WERI-Rb-1 (cell line): ENCODE data around the gene PPP3CA.

Source experiments
- DNase-seq: peaks from one replicate; pipeline ENCODE4 v3.0.0-alpha.2; 2020
- H3K27ac ChIP-seq: fragments of 250-450 bp; sonication (Bioruptor Pico); 2 replicates; pipeline ENCODE4 v1.5.1; 2020; ENCODE audit warnings: mild to moderate bottlenecking, moderate library complexity
- H3K27me3 ChIP-seq: fragments of 250-450 bp; sonication (Bioruptor Pico); 2 replicates; pipeline ENCODE4 v1.5.1; 2021; ENCODE audit warnings: mild to moderate bottlenecking, low read depth, moderate library complexity; ENCODE audit not compliant: insufficient read depth, severe bottlenecking
- H3K36me3 ChIP-seq: fragments of 250-450 bp; sonication (Bioruptor Pico); 2 replicates; pipeline ENCODE4 v1.5.1; 2020; ENCODE audit warnings: mild to moderate bottlenecking, moderate library complexity
- H3K4me3 ChIP-seq: 2 replicates; pipeline ENCODE4 v1.5.1; 2011; ENCODE audit warnings: low read depth, mild to moderate bottlenecking, control low read depth, low read length
- H3K9me3 ChIP-seq: fragments of 250-450 bp; sonication (Bioruptor Pico); 2 replicates; pipeline ENCODE4 v1.5.1; 2021; ENCODE audit warnings: mild to moderate bottlenecking, moderate library complexity; ENCODE audit not compliant: severe bottlenecking
- TF ChIP-seq, protein P1 (sequence below): IDR thresholded peaks from 2 replicates; pipeline ENCODE4 v1.5.1; 2011; ENCODE audit warnings: low read depth, mild to moderate bottlenecking, control low read depth, inconsistent platforms, low read length

The PPP3CA gene

DNA sequence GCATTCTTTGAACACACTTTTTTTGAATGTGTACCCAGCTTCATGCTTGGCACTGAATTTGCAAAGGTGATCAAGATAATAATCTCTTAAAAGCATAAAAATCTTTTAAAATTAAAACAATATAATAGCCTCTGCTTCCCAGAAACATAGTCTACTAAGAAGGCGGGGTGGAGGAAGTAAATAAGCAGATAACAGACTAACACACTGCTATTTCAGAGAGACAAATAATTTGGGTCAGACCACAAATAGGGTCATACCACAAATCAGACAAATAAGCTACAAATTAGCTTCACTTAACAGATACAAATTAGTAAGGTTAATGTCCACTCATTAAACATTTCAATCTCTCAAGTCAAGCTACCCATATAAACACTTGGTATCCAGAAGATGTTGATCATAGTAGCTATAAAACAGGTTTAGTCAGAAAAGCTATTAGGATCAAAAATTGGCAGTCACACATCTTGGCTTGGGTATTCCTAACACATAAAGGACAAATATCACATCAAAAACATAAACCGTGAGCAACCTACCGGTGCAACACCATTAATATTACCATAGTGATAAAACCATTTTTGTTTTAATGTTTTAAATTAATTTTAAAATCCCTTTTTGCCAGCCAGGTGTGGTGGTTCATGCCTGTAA lies 47.3 kb downstream of the PPP3CA start:
- H3K4me3 ChIP-seq, result no peak overlapping the region
- no peaks in the 10 kb centered on the region for H3K9me3 ChIP-seq
- no peaks in the 10 kb centered on the region for H3K36me3 ChIP-seq
- H3K27ac ChIP-seq, result no peak overlapping the region
- TF ChIP-seq, protein P1, sequence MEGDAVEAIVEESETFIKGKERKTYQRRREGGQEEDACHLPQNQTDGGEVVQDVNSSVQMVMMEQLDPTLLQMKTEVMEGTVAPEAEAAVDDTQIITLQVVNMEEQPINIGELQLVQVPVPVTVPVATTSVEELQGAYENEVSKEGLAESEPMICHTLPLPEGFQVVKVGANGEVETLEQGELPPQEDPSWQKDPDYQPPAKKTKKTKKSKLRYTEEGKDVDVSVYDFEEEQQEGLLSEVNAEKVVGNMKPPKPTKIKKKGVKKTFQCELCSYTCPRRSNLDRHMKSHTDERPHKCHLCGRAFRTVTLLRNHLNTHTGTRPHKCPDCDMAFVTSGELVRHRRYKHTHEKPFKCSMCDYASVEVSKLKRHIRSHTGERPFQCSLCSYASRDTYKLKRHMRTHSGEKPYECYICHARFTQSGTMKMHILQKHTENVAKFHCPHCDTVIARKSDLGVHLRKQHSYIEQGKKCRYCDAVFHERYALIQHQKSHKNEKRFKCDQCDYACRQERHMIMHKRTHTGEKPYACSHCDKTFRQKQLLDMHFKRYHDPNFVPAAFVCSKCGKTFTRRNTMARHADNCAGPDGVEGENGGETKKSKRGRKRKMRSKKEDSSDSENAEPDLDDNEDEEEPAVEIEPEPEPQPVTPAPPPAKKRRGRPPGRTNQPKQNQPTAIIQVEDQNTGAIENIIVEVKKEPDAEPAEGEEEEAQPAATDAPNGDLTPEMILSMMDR, result no peak
- DNase-seq, result no peak
- H3K27me3 ChIP-seq, result no peaks in the 10 kb centered on the region

DNA sequence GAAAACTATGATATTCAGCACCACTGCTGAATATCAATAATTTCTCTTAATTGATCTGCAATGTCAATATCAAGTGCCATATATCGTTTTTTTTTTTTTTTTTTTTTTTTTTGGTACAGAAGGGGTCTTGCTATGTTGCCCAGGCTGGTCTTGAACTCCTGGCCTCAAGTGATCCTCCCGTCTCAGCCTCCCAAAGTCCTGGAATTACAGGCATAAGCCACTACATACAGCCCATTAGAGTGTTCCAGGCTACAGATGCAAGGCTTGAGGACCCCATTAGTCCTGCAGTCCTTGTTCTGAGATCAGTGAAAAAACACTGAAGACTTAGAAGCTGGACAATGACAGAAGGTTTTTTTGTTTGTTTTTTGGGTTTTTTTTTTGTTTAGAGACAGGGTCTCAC lies 48.3 kb downstream of the PPP3CA start:
- no peak for DNase-seq
- no peaks in the 10 kb centered on the region for H3K9me3 ChIP-seq
- no peaks in the 10 kb centered on the region for H3K27me3 ChIP-seq
- TF ChIP-seq, protein P1, result no peak
- no peak overlapping the region for H3K4me3 ChIP-seq
- H3K36me3 ChIP-seq, result no peaks in the 10 kb centered on the region
- no peak overlapping the region for H3K27ac ChIP-seq

DNA sequence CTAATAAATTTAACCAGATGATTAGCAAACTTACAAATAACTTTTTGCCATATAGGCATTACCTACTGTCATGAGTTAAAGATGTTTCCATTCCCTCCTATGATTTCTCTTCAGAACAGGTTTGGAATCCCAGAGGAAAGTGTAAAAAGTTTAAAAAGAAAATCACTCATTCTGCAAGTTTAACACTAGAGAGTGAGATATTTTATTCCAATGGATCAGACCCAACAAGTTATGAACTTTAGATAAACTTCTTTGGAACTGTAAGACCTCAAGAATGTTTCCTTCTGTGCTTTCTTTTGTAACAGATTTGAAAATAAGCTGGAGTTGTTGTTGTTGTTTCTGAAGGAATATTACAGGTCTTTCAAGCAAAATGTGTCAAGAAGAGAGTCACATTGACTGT lies 51.6 kb downstream of the PPP3CA start:
- TF ChIP-seq, protein P1, result no peak

DNA sequence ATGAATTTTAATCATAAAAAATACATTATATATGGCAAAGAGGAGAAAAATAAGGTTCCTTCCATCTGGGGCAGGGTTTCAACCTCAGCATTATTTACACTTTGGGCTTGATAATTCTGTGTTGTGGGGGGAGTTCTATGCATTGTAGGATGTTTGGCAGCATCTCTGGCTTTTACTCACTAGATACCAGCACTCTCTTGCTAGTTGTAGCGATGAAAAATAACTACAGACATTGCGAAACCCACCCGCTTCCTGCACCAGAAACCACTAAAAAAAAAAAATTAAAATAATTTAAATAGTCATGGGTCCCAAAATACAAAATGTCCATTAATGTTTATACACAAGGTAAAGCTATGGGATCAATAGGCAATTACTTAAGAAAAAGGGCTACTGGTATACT lies 52.7 kb downstream of the PPP3CA start:
- H3K27me3 ChIP-seq, result no peaks in the 10 kb centered on the region
- no peak overlapping the region for H3K4me3 ChIP-seq
- H3K9me3 ChIP-seq, result no peaks in the 10 kb centered on the region
- TF ChIP-seq, protein P1, result no peak
- H3K27ac ChIP-seq, result no peak overlapping the region
- H3K36me3 ChIP-seq, result no peaks in the 10 kb centered on the region
- no peak for DNase-seq

More for the DNA sequence above, 51.6 kb downstream of the PPP3CA start:
- Histone ChIP-seq H3K9me3 (no peaks in the 10 kb centered on the region), H3K27ac (no peak overlapping the region), H3K27me3 (no peaks in the 10 kb centered on the region), H3K4me3 (no peak overlapping the region), H3K36me3 (no peaks in the 10 kb centered on the region)
- no peak for DNase-seq

DNA sequence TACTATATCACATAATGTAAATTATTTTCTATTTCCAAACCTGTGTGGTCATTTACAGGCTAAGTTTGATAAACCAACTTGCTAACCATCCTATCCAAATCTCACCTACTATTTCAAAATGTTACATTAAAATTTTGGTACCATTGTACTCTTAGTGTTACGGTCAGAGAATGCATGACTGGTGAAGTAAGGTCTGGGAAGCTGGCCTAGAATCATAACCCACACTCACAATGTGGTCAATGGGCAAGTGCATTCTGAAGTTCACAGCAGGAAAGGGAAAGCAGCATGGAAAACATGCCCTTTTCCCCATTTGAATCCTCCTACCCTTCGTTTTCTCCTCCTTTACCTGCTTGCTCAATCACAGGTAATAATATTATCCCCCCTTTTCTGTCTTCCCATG lies 54.4 kb downstream of the PPP3CA start:
- H3K4me3 ChIP-seq, result no peak overlapping the region
- no peaks in the 10 kb centered on the region for H3K36me3 ChIP-seq
- no peak for DNase-seq
- no peaks in the 10 kb centered on the region for H3K27me3 ChIP-seq
- TF ChIP-seq, protein P1, result no peak
- H3K9me3 ChIP-seq, result no peaks in the 10 kb centered on the region
- no peak overlapping the region for H3K27ac ChIP-seq

DNA sequence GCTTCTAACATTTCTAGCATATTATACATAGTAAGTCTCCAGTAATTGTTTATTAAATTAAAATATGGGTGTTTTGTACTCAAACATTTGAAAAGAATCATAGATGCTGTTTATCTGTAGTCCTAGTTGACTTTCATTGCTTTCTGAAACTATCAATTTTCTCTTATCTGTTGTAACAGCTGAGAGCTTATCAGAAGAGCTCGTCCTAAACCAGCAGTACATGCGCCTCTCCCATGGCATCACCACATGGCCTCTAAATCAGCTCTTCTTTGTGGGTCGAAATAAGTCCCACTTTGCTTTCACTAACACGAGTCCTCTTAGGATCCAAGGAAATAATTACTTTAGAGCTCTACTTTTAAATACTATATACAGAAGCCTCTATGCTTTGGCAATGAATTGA lies 55.1 kb downstream of the PPP3CA start:
- Histone ChIP-seq H3K27ac (no peak overlapping the region), H3K36me3 (no peaks in the 10 kb centered on the region), H3K9me3 (no peaks in the 10 kb centered on the region), H3K4me3 (no peak overlapping the region), H3K27me3 (no peaks in the 10 kb centered on the region)
- TF ChIP-seq, protein P1, result no peak
- no peak for DNase-seq
